ENCODE results near the gene ETFDH.

ETFDH gene

GRCh38 chr4:158671915-158672806 is at the start of gene ETFDH:
TSS of gene ETFDH (plus strand) at chr4:158672296. CDS start at chr4:158672457, 161 bp downstream.
- peak within 1 kb of the TSS; percentile 92 for H3K4me3 ChIP-seq (ENCODE audit: low read depth, low read length)
- peak; percentile 100 for DNase-seq (ENCODE audit: low read depth)
- TF ChIP-seq CTCF (conservative IDR thresholded peaks at IDR 0.05; ENCODE audit: low read depth, low read length) = peak; percentile 64

- peak; percentile 73 for TF ChIP-seq CTCF (conservative IDR thresholded peaks at IDR 0.05; ENCODE audit: low read depth, low read length)
- DNase-seq (ENCODE audit: low read depth) = peak; percentile 89
- no peak overlapping the region for H3K4me3 ChIP-seq (ENCODE audit: low read depth, low read length)
Measured at GRCh38 chr4:158624889-158625478, 47.1 kb upstream of the ETFDH start.

GRCh38 chr4:158625544-158625943 is 46.6 kb upstream of the ETFDH start:
- TF ChIP-seq CTCF (conservative IDR thresholded peaks at IDR 0.05; ENCODE audit: low read depth, low read length) = no peak
- no peak overlapping the region for H3K4me3 ChIP-seq (ENCODE audit: low read depth, low read length)
- DNase-seq (ENCODE audit: low read depth) = no peak

- no peak for TF ChIP-seq CTCF (conservative IDR thresholded peaks at IDR 0.05; ENCODE audit: low read depth, low read length)
- peak; percentile 61 for DNase-seq (ENCODE audit: low read depth)
- H3K4me3 ChIP-seq (ENCODE audit: low read depth, low read length) = no peak overlapping the region
Measured at GRCh38 chr4:158630893-158631292, 41.2 kb upstream of the ETFDH start.

GRCh38 chr4:158636619-158637018 is 35.5 kb upstream of the ETFDH start:
- no peak overlapping the region for H3K4me3 ChIP-seq (ENCODE audit: low read depth, low read length)
- DNase-seq (ENCODE audit: low read depth) = no peak
- no peak for TF ChIP-seq CTCF (conservative IDR thresholded peaks at IDR 0.05; ENCODE audit: low read depth, low read length)

GRCh38 chr4:158644356-158644755 is 27.7 kb upstream of the ETFDH start:
- no peak overlapping the region for H3K4me3 ChIP-seq (ENCODE audit: low read depth, low read length)

More at GRCh38 chr4:158644356-158644755, 27.7 kb upstream of the ETFDH start:
- no peak for TF ChIP-seq CTCF (conservative IDR thresholded peaks at IDR 0.05; ENCODE audit: low read depth, low read length)
- no peak for DNase-seq (ENCODE audit: low read depth)

Measured in choroid plexus epithelial cell (primary cell).